Effector memory CD4-positive, alpha-beta T cell (primary cell): ENCODE data around the gene ETS2.

Experiments
- DNase-seq, 3 donors: peaks; one replicate each; pipeline ENCODE4 v3.0.0-alpha.2; 2020
- H3K27ac ChIP-seq: 2 replicates; pipeline ENCODE4 v1.7.0; 2013; ENCODE audit warnings: mild to moderate bottlenecking, low read length, moderate library complexity; ENCODE audit not compliant: insufficient read depth, poor library complexity, severe bottlenecking
- H3K27me3 ChIP-seq: replicated peaks from 2 replicates; pipeline ENCODE4 v1.7.0; 2013; ENCODE audit warnings: mild to moderate bottlenecking, low read length; ENCODE audit not compliant: insufficient read depth, control insufficient read depth, poor library complexity, severe bottlenecking
- H3K36me3 ChIP-seq: 2 replicates; pipeline ENCODE4 v1.7.0; 2013; ENCODE audit warnings: mild to moderate bottlenecking, low read length, moderate library complexity; ENCODE audit not compliant: control insufficient read depth, insufficient read depth
- H3K4me1 ChIP-seq: 2 replicates; pipeline ENCODE4 v1.7.0; 2013; ENCODE audit warnings: low read length, mild to moderate bottlenecking; ENCODE audit not compliant: control insufficient read depth, insufficient read depth, poor library complexity, severe bottlenecking
- H3K4me3 ChIP-seq: 2 replicates; pipeline ENCODE4 v1.7.0; 2013; ENCODE audit warnings: low read length, low read depth, mild to moderate bottlenecking; ENCODE audit not compliant: insufficient read depth, poor library complexity, severe bottlenecking
- H3K9me3 ChIP-seq: 2 replicates; pipeline ENCODE4 v1.7.0; 2013; ENCODE audit warnings: mild to moderate bottlenecking, low read length, moderate library complexity; ENCODE audit not compliant: control insufficient read depth

The ETS2 gene

GRCh38 chr21:38847556-38847955 lies 41.8 kb downstream of the ETS2 start:
- H3K27ac ChIP-seq: no peak overlapping the region
- DNase-seq: no peak
- H3K36me3 ChIP-seq: no peaks in the 10 kb centered on the region

DNA sequence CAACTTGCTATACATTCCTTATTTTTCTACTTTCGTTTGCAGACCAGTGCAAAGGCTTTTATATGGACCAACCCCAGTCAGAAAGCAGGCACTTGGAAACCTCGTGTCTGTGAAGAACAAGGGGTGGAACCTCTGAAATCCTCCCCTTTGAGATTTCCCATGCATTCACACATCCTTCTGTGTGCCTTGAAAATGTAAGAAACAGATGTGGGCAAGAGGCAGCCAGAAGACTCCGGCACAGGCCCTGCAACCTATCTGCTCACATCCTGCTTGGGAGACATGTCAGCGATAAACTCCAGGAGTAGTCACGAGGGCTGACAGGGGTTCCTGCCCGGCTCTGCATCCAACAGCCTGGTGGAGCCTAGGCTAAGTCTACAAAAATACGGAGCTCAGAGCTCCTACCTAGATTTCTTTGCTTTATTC lies 42.5 kb downstream of the ETS2 start:
- H3K4me1 ChIP-seq: no peaks in the 10 kb centered on the region
- H3K4me3 ChIP-seq: no peak overlapping the region
- H3K36me3 ChIP-seq: no peaks in the 10 kb centered on the region
- no peaks in the 10 kb centered on the region for H3K9me3 ChIP-seq
- H3K27me3 ChIP-seq: no peaks in the 10 kb centered on the region
- no peak overlapping the region for H3K27ac ChIP-seq
- DNase-seq: no peak

More at GRCh38 chr21:38847556-38847955, 41.8 kb downstream of the ETS2 start:
- Histone ChIP-seq H3K27me3 (no peaks in the 10 kb centered on the region), H3K4me1 (no peaks in the 10 kb centered on the region), H3K4me3 (no peak overlapping the region), H3K9me3 (no peaks in the 10 kb centered on the region)

GRCh38 chr21:38849776-38850175 lies 44.0 kb downstream of the ETS2 start:
- no peaks in the 10 kb centered on the region for H3K27me3 ChIP-seq
- no peaks in the 10 kb centered on the region for H3K4me1 ChIP-seq
- no peaks in the 10 kb centered on the region for H3K9me3 ChIP-seq
- DNase-seq: no peak
- H3K27ac ChIP-seq: no peak overlapping the region
- no peaks in the 10 kb centered on the region for H3K36me3 ChIP-seq
- H3K4me3 ChIP-seq: no peak overlapping the region

- Histone ChIP-seq H3K4me3 (no peak overlapping the region), H3K4me1 (no peaks in the 10 kb centered on the region), H3K27ac (no peak overlapping the region), H3K27me3 (no peaks in the 10 kb centered on the region), H3K36me3 (no peaks in the 10 kb centered on the region), H3K9me3 (no peaks in the 10 kb centered on the region)
- no peak for DNase-seq
These were observed 44.7 kb downstream of the ETS2 start for GRCh38 chr21:38850277-38850951.

- no peaks in the 10 kb centered on the region for H3K4me1 ChIP-seq
- no peak overlapping the region for H3K27ac ChIP-seq
- H3K4me3 ChIP-seq: no peak overlapping the region
- H3K36me3 ChIP-seq: no peaks in the 10 kb centered on the region
- H3K9me3 ChIP-seq: no peaks in the 10 kb centered on the region
- DNase-seq: no peak
- no peaks in the 10 kb centered on the region for H3K27me3 ChIP-seq
These were observed 45.4 kb downstream of the ETS2 start for GRCh38 chr21:38851101-38851500.

DNA sequence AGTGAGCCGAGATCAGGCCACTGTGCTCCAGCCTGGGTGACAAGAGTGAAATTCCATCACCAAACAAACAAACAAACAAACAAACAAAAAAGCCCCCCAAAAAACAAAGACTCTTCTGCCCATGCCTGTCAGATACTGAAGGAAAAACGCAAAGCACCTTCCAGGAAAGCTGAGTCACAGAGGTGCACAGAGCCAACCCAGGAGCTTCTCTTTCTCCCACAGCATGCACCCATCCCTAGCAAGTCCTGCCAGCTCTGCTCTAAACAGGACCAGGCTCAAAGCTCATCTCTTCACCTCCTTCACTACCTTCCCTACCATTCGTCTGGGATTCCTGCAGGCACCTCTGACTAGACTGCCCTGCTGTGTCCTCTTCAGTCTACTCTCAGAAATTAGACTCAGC lies 46.5 kb downstream of the ETS2 start:
- no peaks in the 10 kb centered on the region for H3K4me1 ChIP-seq
- no peaks in the 10 kb centered on the region for H3K9me3 ChIP-seq
- no peak overlapping the region for H3K27ac ChIP-seq
- H3K36me3 ChIP-seq: no peaks in the 10 kb centered on the region
- DNase-seq: no peak
- no peaks in the 10 kb centered on the region for H3K27me3 ChIP-seq
- no peak overlapping the region for H3K4me3 ChIP-seq

- no peak for DNase-seq
- H3K36me3 ChIP-seq: no peaks in the 10 kb centered on the region
- H3K27me3 ChIP-seq: no peaks in the 10 kb centered on the region
- H3K9me3 ChIP-seq: no peaks in the 10 kb centered on the region
- H3K4me3 ChIP-seq: no peak overlapping the region
- no peaks in the 10 kb centered on the region for H3K4me1 ChIP-seq
- H3K27ac ChIP-seq: no peak overlapping the region
These were observed 47.0 kb downstream of the ETS2 start for GRCh38 chr21:38852708-38853107.

- Histone ChIP-seq H3K27ac (no peak overlapping the region), H3K27me3 (no peaks in the 10 kb centered on the region)
- DNase-seq: no peak
These were observed 47.7 kb downstream of the ETS2 start for GRCh38 chr21:38853421-38853919.

GRCh38 chr21:38857152-38857825 lies 51.6 kb downstream of the ETS2 start:
- DNase-seq: no peak
- H3K27ac ChIP-seq: no peak overlapping the region
- no peaks in the 10 kb centered on the region for H3K27me3 ChIP-seq
- no peaks in the 10 kb centered on the region for H3K9me3 ChIP-seq
- no peaks in the 10 kb centered on the region for H3K4me1 ChIP-seq
- H3K4me3 ChIP-seq: no peak overlapping the region
- H3K36me3 ChIP-seq: no peaks in the 10 kb centered on the region

More at GRCh38 chr21:38853421-38853919, 47.7 kb downstream of the ETS2 start:
- no peaks in the 10 kb centered on the region for H3K9me3 ChIP-seq
- H3K36me3 ChIP-seq: no peaks in the 10 kb centered on the region
- H3K4me1 ChIP-seq: no peaks in the 10 kb centered on the region
- no peak overlapping the region for H3K4me3 ChIP-seq

DNA sequence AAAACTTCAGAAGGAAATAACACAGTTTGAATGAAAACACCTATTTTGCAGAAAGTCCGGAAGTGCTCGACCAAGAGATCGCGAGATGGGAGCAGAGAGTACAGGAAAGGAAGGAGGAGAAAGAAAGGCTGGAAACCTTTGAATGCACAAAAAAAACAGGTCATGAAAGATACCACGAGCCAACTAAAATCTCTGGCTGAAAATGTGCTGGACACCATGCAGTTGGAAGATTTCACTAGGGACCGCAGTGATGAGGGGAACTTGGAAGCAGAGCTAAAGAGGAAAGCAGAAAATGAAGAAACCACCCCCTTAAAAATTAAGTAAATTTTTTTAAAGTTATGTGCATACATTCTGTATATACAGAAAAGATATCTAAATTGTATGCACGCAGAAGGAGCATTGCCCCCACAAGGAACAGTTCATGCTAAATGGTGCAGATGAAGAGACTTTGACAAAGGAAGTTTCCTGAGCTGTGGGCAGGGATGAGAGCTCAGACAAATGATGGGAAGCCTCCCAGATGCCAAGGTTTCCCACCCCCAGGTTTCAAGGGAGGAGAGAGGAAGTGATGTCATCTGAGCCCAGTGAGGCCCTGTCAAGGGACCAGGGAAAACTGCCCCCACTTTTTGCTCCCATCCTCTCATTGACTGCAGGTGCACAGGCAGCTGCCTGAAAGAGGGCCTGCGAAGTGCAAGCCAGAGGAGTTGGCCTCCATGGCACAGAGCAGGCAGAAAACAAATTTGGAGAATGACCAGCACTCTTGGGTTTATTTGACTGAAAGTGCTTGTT lies 52.5 kb downstream of the ETS2 start:
- H3K4me1 ChIP-seq: no peaks in the 10 kb centered on the region
- DNase-seq: no peak
- no peaks in the 10 kb centered on the region for H3K36me3 ChIP-seq
- no peaks in the 10 kb centered on the region for H3K27me3 ChIP-seq
- H3K9me3 ChIP-seq: no peaks in the 10 kb centered on the region
- H3K4me3 ChIP-seq: no peak overlapping the region
- H3K27ac ChIP-seq: no peak overlapping the region
